Fibroblast of skin of abdomen (primary cell): ENCODE results near the gene CHID1.

Experiments used
- DNase-seq: peaks from one replicate; pipeline ENCODE4 v3.0.0-alpha.2; 2013

Gene CHID1

GRCh38 chr11:833849-834311 is 76.7 kb downstream of the CHID1 start:
- DNase-seq, result no peak

DNA sequence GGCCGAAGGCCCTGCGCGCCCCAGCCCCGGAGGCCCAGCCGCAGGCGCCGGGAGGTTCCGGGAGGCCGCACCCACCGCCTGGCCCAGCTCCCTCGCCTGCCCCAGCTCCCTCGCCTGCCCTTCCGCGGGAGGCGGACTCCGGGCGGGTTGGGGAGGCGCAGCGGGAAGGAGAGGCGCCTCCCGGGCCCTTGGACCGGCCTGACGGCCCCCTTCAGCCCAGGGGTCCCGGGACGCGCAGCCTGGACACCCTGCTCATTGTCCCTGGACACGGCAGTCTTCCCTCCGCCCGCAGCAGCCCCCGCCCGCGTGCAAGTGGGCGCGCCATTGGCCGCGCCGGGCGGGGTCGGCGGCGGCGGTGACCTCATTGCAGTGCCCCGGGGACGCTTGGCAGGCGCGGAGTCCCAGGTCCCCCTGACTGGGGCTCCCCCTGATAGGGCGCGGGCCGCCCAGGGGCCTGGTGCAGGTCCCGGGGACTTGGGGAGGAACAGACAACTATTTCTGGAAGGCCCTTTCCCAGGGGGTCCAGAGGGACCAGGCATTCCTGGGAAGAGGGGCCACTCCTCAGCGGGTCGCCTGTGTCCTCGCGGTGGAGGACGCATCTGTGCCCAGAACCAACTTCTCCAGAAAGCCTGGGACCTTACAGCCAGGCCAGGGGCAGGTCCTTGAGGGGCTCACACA is 77.4 kb downstream of the CHID1 start:
- DNase-seq, result peak; percentile 41

DNA sequence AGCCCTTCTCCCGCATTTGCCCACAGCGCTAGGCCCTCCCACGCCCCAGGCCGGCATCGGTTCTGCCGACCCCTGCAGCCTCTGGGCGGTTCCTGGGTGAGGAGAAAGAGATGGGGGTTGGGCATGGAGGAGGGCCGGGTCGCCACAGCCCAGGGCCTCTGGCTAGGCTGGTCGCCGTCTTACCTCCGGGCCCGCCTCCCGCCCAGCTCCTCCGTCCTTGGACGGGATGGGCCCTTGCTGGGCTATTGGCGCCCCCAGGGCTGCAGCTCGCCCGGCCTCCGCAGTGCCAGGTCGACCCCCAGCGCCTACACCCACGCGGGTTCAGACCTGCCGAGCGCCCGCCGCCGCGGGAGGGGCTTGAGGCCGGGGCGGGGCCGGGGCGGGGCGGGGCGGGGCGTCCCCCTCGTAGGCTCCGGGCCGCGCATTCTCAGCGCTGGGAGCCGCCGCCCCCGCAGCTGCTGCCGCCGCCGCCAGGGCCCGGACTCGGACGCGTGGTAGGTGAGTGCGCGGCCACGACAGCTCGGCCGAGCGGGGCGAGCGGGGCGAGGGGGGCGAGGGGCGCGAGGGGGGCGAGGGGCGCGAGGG is 78.0 kb downstream of the CHID1 start, which contains the start of gene CD151:
Gene CD151, plus strand, starts transcription at position 424 of the 585 bp plus-strand sequence. CDS start 3,118 bp downstream, outside the sequence.
- DNase-seq, result peak; percentile 58

DNA sequence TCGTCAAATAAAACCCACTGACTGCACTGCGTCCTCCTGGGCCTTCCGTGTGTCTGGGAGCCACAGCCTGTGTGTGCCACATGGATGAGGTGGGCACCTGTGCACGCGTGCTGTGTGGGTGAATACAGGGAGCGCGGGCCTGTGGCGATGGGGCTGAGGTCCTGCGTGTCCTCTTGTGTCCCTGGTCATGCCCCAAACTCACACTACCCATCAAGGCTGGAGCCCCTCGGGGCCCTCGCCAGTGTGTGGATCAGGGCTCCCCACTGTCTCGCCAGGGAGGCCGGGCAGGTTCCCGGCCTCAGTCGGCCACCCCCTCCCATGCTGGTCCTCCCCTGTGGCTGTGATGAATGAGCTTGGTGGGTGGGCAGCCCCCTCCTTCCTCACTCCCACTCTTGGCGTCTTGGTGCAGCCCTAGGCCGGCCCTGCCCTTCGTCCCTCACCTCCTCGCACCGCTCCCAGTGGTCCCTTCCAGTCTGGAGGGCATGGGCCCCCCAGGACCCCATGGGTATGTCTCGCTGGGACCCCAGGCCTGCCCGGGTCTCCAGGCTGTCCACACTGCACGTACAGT is 78.6 kb downstream of the CHID1 start:
- DNase-seq, result no peak

GRCh38 chr11:831118-831864 is 79.3 kb downstream of the CHID1 start:
- peak; percentile 38 for DNase-seq

- peak; percentile 51 for DNase-seq
Observed at GRCh38 chr11:830295-831117, 80.1 kb downstream of the CHID1 start.

DNA sequence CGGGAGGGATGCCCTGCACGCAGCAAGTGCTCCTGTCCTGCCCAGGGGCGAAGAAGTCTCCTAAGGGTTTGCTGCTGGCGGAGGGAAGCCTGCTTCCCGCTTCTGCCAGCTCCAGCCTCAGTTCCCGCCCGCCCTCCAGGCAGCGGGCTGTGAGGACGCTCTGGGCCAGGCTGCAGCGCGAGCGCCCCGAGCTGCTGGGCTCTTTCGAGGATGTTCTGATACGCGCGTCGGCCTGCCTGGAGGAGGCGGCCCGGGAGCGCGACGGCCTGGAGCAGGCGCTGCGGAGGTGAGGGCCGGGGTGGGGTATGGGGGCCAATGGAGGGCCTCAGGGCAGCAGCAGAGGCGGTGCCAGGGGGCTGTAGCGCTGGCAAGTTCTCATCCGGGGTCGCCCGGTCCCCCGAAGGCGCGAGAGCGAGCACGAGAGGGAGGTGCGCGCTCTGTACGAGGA is 80.7 kb downstream of the CHID1 start:
- no peak for DNase-seq

DNA sequence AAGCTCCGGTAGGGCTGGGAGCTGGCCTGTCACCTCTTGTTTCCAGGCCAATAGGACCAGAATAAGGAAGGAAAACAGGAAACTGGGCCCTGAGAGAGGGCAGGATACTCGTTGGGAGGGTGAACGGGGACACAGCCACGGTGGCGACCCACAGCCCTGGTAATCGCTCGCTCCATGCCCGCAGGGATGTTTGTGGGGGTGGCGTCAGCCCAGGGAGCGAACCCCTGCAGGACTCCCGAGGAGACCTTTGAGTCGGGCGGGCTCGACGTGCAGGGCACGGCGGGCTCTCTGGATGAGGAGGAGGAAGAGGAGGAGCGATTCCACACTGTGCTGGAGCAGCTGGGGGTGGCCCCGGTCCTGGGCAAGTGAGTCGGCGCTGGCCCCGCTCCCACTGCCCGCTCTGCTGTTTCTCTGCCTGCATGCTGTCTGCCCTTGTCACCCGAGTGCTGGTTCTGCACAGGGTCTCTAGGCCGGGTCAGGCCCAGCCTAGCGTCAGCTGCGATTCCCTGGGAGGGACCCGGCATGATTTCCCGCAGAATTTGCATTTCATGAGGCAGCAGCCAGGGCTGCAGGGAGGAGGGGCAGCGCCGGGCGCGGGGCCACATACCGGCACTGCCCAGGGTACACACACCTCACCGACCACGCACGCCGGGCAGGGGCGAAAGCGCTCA is 81.3 kb downstream of the CHID1 start:
- no peak for DNase-seq

- DNase-seq, result no peak
Observed at GRCh38 chr11:828506-829175, 82.0 kb downstream of the CHID1 start.

GRCh38 chr11:827897-828192 is 82.8 kb downstream of the CHID1 start, which contains the start of gene CRACR2B:
TSS of gene CRACR2B (plus strand) at chr11:827919. CDS start at chr11:828608, 689 bp downstream.
- no peak for DNase-seq

GRCh38 chr11:827146-827896 is 83.3 kb downstream of the CHID1 start:
- no peak for DNase-seq

DNA sequence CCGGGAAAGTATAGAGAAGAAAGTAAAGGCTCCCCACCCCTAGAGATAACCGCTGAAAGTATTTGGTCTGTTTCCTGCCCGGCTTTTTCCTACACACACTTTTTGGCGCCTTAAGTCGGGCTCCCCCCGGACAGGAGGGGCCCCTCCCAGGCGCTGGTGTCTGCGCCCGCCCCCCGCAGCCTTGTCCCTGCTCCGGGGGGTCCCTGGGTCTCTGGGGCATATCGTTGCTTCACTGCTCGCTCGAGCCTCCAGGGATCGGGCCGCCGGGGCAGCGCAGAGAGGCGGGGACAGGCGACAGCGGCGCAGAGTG is 83.8 kb downstream of the CHID1 start:
- no peak for DNase-seq

DNA sequence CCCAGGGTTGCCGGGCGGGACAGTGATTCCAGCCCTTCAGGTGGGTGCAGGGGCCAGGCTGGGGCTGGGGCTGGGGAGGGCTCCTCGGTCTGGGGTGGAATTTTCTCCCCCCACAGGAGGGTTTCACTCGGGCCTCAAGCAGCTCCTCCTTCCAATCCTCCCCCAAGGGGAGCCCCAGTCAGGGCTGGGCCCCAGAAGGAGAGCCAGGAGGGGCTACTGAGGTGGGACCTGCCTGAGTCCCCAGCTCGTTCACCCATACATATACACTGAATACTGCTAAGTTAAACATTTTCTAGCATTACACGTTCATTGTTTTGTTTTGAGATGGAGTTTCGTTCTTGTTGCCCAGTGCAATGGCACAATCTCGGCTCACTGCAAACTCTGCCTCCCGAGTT is 84.4 kb downstream of the CHID1 start:
- DNase-seq, result no peak

GRCh38 chr11:825366-826226 is 85.0 kb downstream of the CHID1 start:
- no peak for DNase-seq

DNA sequence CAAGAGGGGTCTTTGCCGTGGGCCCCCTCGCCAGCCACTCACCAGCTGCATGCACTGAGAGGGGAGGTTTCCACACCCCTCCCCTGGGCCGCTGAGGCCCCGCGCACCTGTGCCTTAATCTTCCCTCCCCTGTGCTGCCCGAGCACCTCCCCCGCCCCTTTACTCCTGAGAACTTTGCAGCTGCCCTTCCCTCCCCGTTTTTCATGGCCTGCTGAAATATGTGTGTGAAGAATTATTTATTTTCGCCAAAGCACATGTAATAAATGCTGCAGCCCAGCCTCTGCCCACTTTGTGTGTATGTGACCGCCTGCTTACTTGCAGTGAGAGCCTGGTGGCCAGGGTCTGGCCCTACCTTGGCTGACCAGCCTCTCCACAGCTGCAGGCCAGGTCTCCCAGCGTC is 85.7 kb downstream of the CHID1 start:
- DNase-seq, result no peak

DNA sequence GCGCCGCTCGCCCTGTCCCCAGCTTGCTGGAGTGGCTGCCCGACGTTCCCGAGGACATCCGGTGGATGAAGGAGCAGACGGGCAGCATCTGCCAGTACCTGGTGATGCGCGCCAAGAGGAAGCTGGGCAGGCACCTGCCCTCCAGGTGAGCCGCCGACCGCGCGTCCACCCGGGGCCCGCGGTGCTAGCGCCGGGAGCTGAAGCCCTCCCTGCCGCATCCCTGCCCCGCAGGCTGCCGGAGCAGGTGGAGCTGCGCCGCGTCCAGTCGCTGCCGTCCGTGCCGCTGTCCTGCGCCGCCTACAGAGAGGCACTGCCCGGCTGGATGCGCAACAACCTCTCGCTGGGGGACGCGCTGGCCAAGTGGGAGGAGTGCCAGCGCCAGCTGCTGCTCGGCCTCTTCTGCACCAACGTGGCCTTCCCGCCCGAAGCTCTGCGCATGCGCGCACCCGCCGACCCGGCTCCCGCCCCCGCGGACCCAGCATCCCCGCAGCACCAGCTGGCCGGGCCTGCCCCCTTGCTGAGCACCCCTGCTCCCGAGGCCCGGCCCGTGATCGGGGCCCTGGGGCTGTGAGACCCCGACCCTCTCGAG is 86.2 kb downstream of the CHID1 start:
- no peak for DNase-seq

GRCh38 chr11:823441-824291 is 86.9 kb downstream of the CHID1 start:
- no peak for DNase-seq
